MCF 10A (cell line): ENCODE results near the gene USP48. TPM values are rescaled to one million over a fixed set of nuclear protein-coding genes. Genes with fewer than 3 reads are reported as not detected.

Experiments
- BruUV-seq: library from RNA; stranded (reverse); fragments of 400-500 nt; replicated peaks from 2 replicates; lab custom pipeline; 2021; lab: Mats Ljungman, UMichigan
- CTCF ChIA-PET: fragments of 300-600 bp; sonication (Branson Sonifier 250); formaldehyde crosslinking; extraction: SDS; loops from one replicate; lab custom pipeline; 2021; ENCODE audit warnings: antibody characterized with exemption, inconsistent platforms; lab: Yijun Ruan, JAX
- POLR2A ChIA-PET: fragments of 300-600, 350-650 bp; sonication (Branson Sonifier 250); formaldehyde crosslinking; extraction: SDS; loops from one replicate; lab custom pipeline; 2020; ENCODE audit warnings: antibody characterized with exemption, inconsistent platforms; lab: Yijun Ruan, JAX
- DNase-seq: peaks from one replicate; pipeline ENCODE4 v3.0.0-alpha.2; 2018; ENCODE audit not compliant: unreplicated experiment
- H3K27ac Mint-ChIP-seq: one replicate; pipeline ENCODE4 v1.8.0; 2022; ENCODE audit warnings: mild to moderate bottlenecking, low read depth, mixed read lengths; ENCODE audit not compliant: unreplicated experiment
- H3K27me3 Mint-ChIP-seq: one replicate; pipeline ENCODE4 v1.8.0; 2022; ENCODE audit warnings: mixed read lengths; ENCODE audit not compliant: insufficient read depth, unreplicated experiment
- H3K36me3 Mint-ChIP-seq: one replicate; pipeline ENCODE4 v1.8.0; 2022; ENCODE audit warnings: mild to moderate bottlenecking, moderate library complexity, mixed read lengths; ENCODE audit not compliant: insufficient read depth, unreplicated experiment
- H3K4me1 Mint-ChIP-seq: one replicate; pipeline ENCODE4 v1.8.0; 2022; ENCODE audit warnings: mixed read lengths; ENCODE audit not compliant: insufficient read depth, unreplicated experiment
- H3K4me3 Mint-ChIP-seq: one replicate; pipeline ENCODE4 v1.8.0; 2022; ENCODE audit warnings: mild to moderate bottlenecking, moderate library complexity, mixed read lengths; ENCODE audit not compliant: unreplicated experiment
- H3K9me3 Mint-ChIP-seq: one replicate; pipeline ENCODE4 v1.8.0; 2022; ENCODE audit warnings: mixed read lengths; ENCODE audit not compliant: unreplicated experiment
- intact Hi-C: fragments of 100-400 bp; cut with micrococcal nuclease; formaldehyde crosslinking; loops from 2 replicates; pipeline ENCODE4 v1.14.1; 2022
- total RNA-seq: library from RNA; stranded (reverse); gene quantifications from 2 replicates; pipeline ENCODE4 v1.2.3, GENCODE V29; 2022
- TF ChIP-seq, protein P1 (sequence below): fragments of 200-600 bp; IDR thresholded peaks from one replicate; pipeline ENCODE4 v1.8.0; 2022; ENCODE audit warnings: antibody characterized with exemption, mild to moderate bottlenecking; ENCODE audit not compliant: unreplicated experiment

Gene USP48
- total RNA-seq, 1 experiment from 2014 or later: 64.8 TPM

DNA sequence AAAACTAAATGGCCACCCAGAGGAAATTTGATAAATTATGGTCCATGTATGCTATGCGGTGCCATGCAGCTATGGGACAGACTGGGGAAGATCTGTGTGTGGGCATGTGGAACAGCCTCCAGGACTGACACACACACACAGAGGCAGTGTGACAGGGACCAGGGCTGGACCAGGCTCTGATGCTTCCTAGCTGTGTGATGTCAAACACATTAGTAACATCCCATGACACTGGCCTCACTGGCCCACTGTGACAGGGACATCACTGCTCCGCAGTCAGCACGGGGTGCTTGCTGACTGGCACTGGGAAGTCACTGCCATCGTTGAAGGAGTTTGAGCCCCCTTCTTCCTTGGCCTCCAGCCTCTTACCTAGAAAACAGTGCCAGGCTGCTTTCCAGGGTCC, 127.7 kb downstream of the USP48 start:
- Mint-ChIP-seq H3K4me3 (no peak overlapping the region), H3K4me1 (no peaks in the 10 kb centered on the region), H3K27me3 (peaks cover 9% of the 10 kb centered on the region), H3K27ac (no peak overlapping the region), H3K9me3 (no peaks in the 10 kb centered on the region), H3K36me3 (peaks cover 4% of the 10 kb centered on the region)
- no peak for DNase-seq
- TF ChIP-seq, protein P1, sequence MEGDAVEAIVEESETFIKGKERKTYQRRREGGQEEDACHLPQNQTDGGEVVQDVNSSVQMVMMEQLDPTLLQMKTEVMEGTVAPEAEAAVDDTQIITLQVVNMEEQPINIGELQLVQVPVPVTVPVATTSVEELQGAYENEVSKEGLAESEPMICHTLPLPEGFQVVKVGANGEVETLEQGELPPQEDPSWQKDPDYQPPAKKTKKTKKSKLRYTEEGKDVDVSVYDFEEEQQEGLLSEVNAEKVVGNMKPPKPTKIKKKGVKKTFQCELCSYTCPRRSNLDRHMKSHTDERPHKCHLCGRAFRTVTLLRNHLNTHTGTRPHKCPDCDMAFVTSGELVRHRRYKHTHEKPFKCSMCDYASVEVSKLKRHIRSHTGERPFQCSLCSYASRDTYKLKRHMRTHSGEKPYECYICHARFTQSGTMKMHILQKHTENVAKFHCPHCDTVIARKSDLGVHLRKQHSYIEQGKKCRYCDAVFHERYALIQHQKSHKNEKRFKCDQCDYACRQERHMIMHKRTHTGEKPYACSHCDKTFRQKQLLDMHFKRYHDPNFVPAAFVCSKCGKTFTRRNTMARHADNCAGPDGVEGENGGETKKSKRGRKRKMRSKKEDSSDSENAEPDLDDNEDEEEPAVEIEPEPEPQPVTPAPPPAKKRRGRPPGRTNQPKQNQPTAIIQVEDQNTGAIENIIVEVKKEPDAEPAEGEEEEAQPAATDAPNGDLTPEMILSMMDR: no peak
- ChIA-PET POLR2A (no interaction called here), CTCF (interaction anchor here (0.7 kb wide), 1 partner anchor 8 kb away, joined by 4 read pairs; no protein-coding TSS in a partner anchor)
- intact Hi-C loops: loop anchor here (5.0 to 10.0 kb wide), 3 partner anchors 140 to 762 kb away; no protein-coding TSS in a partner anchor
- BruUV-seq: no TSS peak

DNA sequence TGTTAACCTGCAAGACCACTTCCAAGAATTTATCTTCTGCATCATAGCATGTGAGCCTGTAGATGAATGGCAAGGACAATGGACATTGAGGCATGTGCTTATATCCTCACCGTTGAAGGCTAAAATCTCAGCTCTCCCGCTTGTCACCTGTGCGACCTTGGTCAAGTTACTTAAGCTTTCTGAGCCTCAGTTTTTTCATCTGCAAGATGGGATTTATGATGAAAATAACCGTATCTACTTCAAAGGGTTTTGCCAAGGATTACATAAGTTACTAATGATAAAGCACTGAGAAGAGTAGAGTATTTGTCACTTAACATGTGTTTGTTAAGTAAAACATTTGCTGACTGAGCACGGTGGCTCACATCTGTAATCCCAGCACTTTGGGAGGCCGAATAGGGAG, 128.7 kb downstream of the USP48 start:
- CTCF ChIA-PET: no interaction called here
- peaks cover 4% of the 10 kb centered on the region for H3K36me3 Mint-ChIP-seq

DNA sequence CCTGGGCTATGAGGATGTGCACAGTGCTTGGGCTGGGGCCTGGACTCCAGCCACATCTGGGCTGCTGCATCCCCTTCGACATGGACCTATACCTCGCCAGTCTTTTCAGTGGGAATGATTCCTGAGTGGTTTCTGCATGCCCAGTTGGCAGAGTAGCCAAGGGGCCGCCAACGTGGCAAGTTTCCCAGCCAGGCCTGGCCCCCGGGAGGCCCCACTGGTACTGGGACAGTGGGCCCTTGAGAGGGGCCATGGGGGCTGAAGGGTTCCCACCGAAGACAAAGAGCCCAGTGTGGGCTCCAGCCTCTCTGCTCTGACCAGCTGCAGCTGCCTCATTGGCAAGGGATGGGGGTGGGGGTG, 129.2 kb downstream of the USP48 start:
- Mint-ChIP-seq H3K27ac (no peak overlapping the region), H3K9me3 (no peaks in the 10 kb centered on the region), H3K36me3 (peaks cover 4% of the 10 kb centered on the region), H3K4me1 (no peaks in the 10 kb centered on the region), H3K4me3 (no peak overlapping the region), H3K27me3 (no peaks in the 10 kb centered on the region)
- no peak for DNase-seq
- BruUV-seq: no TSS peak
- CTCF ChIA-PET: no interaction called here
- TF ChIP-seq, protein P1: no peak
- POLR2A ChIA-PET: no interaction called here
- intact Hi-C loops: loop anchor here (10.0 kb wide), 2 partner anchors 139 to 419 kb away; no protein-coding TSS in a partner anchor

More for the DNA sequence above, 128.7 kb downstream of the USP48 start:
- no peaks in the 10 kb centered on the region for H3K9me3 Mint-ChIP-seq
- BruUV-seq: no TSS peak
- H3K27ac Mint-ChIP-seq: no peak overlapping the region
- H3K4me1 Mint-ChIP-seq: no peaks in the 10 kb centered on the region
- no peaks in the 10 kb centered on the region for H3K27me3 Mint-ChIP-seq
- intact Hi-C loops: loop anchor here (10.0 kb wide), 2 partner anchors 139 to 419 kb away; no protein-coding TSS in a partner anchor
- DNase-seq: no peak
- TF ChIP-seq, protein P1: no peak
- no peak overlapping the region for H3K4me3 Mint-ChIP-seq
- POLR2A ChIA-PET: no interaction called here

DNA sequence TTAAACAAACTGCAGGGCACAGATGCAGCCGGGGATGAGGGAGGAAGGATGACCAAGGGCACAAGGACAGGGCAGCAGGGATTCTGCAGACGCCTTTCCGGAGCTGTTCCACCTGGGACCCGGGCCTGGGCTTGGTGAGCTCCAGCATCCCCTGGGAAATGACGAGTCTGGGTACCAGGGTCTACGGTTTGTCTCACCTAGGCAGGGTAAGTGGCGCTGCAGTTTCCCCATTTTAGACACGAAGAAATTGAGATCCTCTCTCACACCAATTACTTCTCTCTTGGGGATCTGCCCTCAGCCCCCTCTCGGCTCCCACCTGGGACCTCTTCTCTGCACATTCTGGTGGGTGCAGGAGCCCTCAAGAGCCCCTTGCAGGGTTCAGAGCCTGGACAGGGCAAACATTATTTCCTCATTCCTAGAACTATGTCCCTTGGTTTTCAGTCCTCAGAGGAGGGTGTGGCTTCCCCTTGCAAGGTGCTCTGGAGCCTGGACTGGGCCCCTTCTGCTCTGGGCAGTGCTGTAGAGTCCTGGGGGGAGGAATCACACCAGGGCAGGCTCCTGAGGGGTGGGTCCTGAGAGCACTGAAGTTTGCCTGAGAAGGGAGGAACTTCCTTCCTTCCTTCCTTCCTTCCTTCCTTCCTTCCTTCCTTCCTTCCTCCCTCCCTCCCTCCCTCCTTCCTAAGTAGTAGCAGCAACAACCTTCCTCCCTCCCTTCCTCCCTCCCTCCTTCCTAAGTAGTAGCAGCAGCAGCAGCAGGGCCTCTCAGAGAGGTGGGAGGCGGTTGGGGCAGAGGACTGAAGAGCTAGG, 129.8 kb downstream of the USP48 start:
- H3K27ac Mint-ChIP-seq: no peak overlapping the region
- peaks cover 4% of the 10 kb centered on the region for H3K36me3 Mint-ChIP-seq
- ChIA-PET CTCF (interaction anchor here (1.2 kb wide), 1 partner anchor 285 kb away, joined by 3 read pairs; no protein-coding TSS in a partner anchor), POLR2A (no interaction called here)
- H3K4me3 Mint-ChIP-seq: no peak overlapping the region
- no peaks in the 10 kb centered on the region for H3K9me3 Mint-ChIP-seq
- H3K27me3 Mint-ChIP-seq: no peaks in the 10 kb centered on the region
- no peak for DNase-seq
- intact Hi-C loops: loop anchor here (10.0 kb wide), 2 partner anchors 138 to 418 kb away; no protein-coding TSS in a partner anchor
- TF ChIP-seq, protein P1: no peak
- H3K4me1 Mint-ChIP-seq: no peaks in the 10 kb centered on the region
- BruUV-seq: no TSS peak
